Thyroid gland (tissue), 4 donors: ENCODE results near the gene BCL2. TPM values are rescaled to one million over a fixed set of nuclear protein-coding genes. Genes with fewer than 3 reads are reported as not detected.

Experiments
- DNase-seq, 2 donors: peaks; one replicate each; pipeline ENCODE4 v3.0.0-alpha.2; 2019
- H3K27ac ChIP-seq, 3 donors: fragments of 200-600 bp; sonication (generic); 1 replicate in 2 of 3; 2 replicates in 1 of 3; pipeline ENCODE4 v1.5.1; 2016 to 2019; ENCODE audit warnings: mild to moderate bottlenecking in 1 of 3, moderate library complexity in 1 of 3
- H3K27me3 ChIP-seq: fragments of 200-600 bp; sonication (generic); one replicate; pipeline ENCODE4 v1.5.1; 2019
- H3K36me3 ChIP-seq, 2 donors: fragments of 200-600 bp; sonication (generic); one replicate each; pipeline ENCODE4 v1.5.1; 2016 to 2019
- H3K4me1 ChIP-seq, 2 donors: fragments of 200-600 bp; sonication (generic); one replicate each; pipeline ENCODE4 v1.5.1; 2017 to 2019
- H3K4me3 ChIP-seq, 3 donors: fragments of 200-600 bp; sonication (generic); replicated peaks in 1 of 3; 1 replicate in 2 of 3; 2 replicates in 1 of 3; pipeline ENCODE4 v1.5.1; 2016; ENCODE audit warnings: mild to moderate bottlenecking in 1 of 3
- H3K9me3 ChIP-seq: fragments of 200-600 bp; sonication (generic); one replicate; pipeline ENCODE4 v1.5.1; 2017
- CTCF ChIP-seq, 6 experiments: fragments of 200-600 bp in 3 of 6; fragments of 450-650 bp in 3 of 6; sonication (generic) in 3 of 6; IDR thresholded peaks; one replicate each; pipeline ENCODE4 v1.5.1; 2016 to 2019; ENCODE audit warnings: antibody characterized with exemption in 6 of 6, mild to moderate bottlenecking in 2 of 6, inconsistent platforms in 1 of 6, moderate library complexity in 1 of 6
- POLR2A ChIP-seq, 2 donors: fragments of 450-650 bp; IDR thresholded peaks; one replicate each; pipeline ENCODE4 v1.6.1; 2017; ENCODE audit warnings: antibody characterized with exemption in 2 of 2, mild to moderate bottlenecking in 2 of 2, moderate library complexity in 1 of 2
- WGBS, 2 donors: methylation state at CpG; one replicate each; pipeline ENCODE4 v1.1.5; 2017; 5-methylcytosine and 5-hydroxymethylcytosine counted together
- intact Hi-C: fragments of 100-400 bp; cut with DNase I; formaldehyde crosslinking; loops from one replicate; pipeline ENCODE4 v1.15.1; 2023
- total RNA-seq, 4 donors: library from RNA; depleted of rRNA; stranded (reverse); fragments of >200 nt; gene quantifications; one replicate each; pipeline ENCODE4 v1.2.3, GENCODE V29; 2016

Gene BCL2
- total RNA-seq, 4 donors from 2014 or later: 108 to 163 (median 115) TPM

GRCh38 chr18:63152096-63152495, 167.5 kb downstream of the BCL2 start:
- WGBS, 2 donors: 64 to 85% methylated on average over 3 of the region's 3 CpGs
- TF ChIP-seq POLR2A (IDR thresholded peaks at IDR 0.05) (no peak), CTCF (IDR thresholded peaks at IDR 0.05) (no peak)
- no peak overlapping the region for H3K4me3 ChIP-seq
- no peaks in the 10 kb centered on the region for H3K9me3 ChIP-seq
- intact Hi-C loops: no loop called here
- peaks cover 40 to 57% of the 10 kb centered on the region in 2 donors for H3K4me1 ChIP-seq
- no peaks in the 10 kb centered on the region for H3K27me3 ChIP-seq
- no peak for DNase-seq
- no peaks in the 10 kb centered on the region for H3K36me3 ChIP-seq
- no peak overlapping the region for H3K27ac ChIP-seq

GRCh38 chr18:63151539-63151938, 168.0 kb downstream of the BCL2 start:
- Histone ChIP-seq H3K36me3 (no peaks in the 10 kb centered on the region), H3K4me1 (peaks cover 40 to 57% of the 10 kb centered on the region in 2 donors), H3K27ac (no peak overlapping the region), H3K9me3 (no peaks in the 10 kb centered on the region), H3K27me3 (no peaks in the 10 kb centered on the region), H3K4me3 (no peak overlapping the region)
- WGBS, 2 donors: 93 to 95% methylated on average over 5 of the region's 5 CpGs
- DNase-seq: no peak
- intact Hi-C loops: no loop called here
- TF ChIP-seq CTCF (IDR thresholded peaks at IDR 0.05) (no peak), POLR2A (IDR thresholded peaks at IDR 0.05) (no peak)

- peaks cover 40 to 57% of the 10 kb centered on the region in 2 donors for H3K4me1 ChIP-seq
- WGBS, 2 donors: 94% methylated on average over 4 of the region's 4 CpGs
These were observed 168.6 kb downstream of the BCL2 start for GRCh38 chr18:63150942-63151421.

GRCh38 chr18:63150326-63150725, 169.2 kb downstream of the BCL2 start:
- Histone ChIP-seq H3K4me3 (no peak overlapping the region), H3K36me3 (no peaks in the 10 kb centered on the region), H3K4me1 (peaks cover 40 to 57% of the 10 kb centered on the region in 2 donors), H3K9me3 (no peaks in the 10 kb centered on the region), H3K27ac (no peak overlapping the region), H3K27me3 (no peaks in the 10 kb centered on the region)
- no peak for DNase-seq
- 80 to 91% methylated on average over 8 of the region's 8 CpGs for WGBS, 2 donors
- TF ChIP-seq CTCF (IDR thresholded peaks at IDR 0.05) (no peak), POLR2A (IDR thresholded peaks at IDR 0.05) (no peak)
- intact Hi-C loops: no loop called here

More at GRCh38 chr18:63150942-63151421, 168.6 kb downstream of the BCL2 start:
- Histone ChIP-seq H3K4me3 (no peak overlapping the region), H3K27ac (no peak overlapping the region), H3K27me3 (no peaks in the 10 kb centered on the region), H3K9me3 (no peaks in the 10 kb centered on the region), H3K36me3 (no peaks in the 10 kb centered on the region)
- intact Hi-C loops: no loop called here
- DNase-seq: no peak
- TF ChIP-seq POLR2A (IDR thresholded peaks at IDR 0.05) (no peak), CTCF (IDR thresholded peaks at IDR 0.05) (no peak)

- TF ChIP-seq POLR2A (IDR thresholded peaks at IDR 0.05): no peak
- no peak for TF ChIP-seq CTCF (IDR thresholded peaks at IDR 0.05)
- H3K27ac ChIP-seq: peak overlapping the region; percentile 71 to 79 (median 74)
- no peaks in the 10 kb centered on the region for H3K27me3 ChIP-seq
- no peaks in the 10 kb centered on the region for H3K36me3 ChIP-seq
- H3K9me3 ChIP-seq: no peaks in the 10 kb centered on the region
- intact Hi-C loops: loop anchor here (10.0 kb wide), 1 partner anchor 124 kb away; no protein-coding TSS in a partner anchor
- no peak overlapping the region for H3K4me3 ChIP-seq
- WGBS, 2 donors: 95 to 97% methylated on average over 8 to 9 of the region's 9 CpGs
- no peak for DNase-seq
- peaks cover 43 to 63% of the 10 kb centered on the region in 2 donors for H3K4me1 ChIP-seq
These were observed 170.3 kb downstream of the BCL2 start for GRCh38 chr18:63149302-63149587.
